ENCODE measurements around the gene RBM14. TPM values are rescaled to one million over a fixed set of nuclear protein-coding genes. Genes with fewer than 3 reads are reported as not detected.

The RBM14 gene
- total RNA-seq, 4 donors from 2014 or later: 25.8 to 49.3 (median 39.6) TPM

DNA sequence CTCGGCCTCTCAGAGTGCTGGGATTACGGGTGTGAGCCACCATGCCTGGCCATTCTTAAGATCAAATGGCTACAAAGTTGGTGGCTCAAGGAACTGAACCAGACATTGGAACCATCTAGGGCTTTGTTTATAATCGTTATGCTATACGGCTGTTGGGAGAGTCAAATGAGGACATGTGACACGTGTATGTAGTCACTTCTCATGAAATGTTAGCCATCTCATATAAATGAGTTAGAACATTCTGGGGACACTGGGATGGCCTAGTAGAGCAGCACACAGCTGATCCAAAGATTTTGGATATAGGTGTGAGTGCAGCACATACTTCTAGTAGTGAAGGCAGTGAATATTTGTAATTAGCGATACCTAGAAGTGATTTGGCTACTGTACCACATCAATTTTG lies 15.5 kb downstream of the RBM14 start:
- TF ChIP-seq, protein P1, sequence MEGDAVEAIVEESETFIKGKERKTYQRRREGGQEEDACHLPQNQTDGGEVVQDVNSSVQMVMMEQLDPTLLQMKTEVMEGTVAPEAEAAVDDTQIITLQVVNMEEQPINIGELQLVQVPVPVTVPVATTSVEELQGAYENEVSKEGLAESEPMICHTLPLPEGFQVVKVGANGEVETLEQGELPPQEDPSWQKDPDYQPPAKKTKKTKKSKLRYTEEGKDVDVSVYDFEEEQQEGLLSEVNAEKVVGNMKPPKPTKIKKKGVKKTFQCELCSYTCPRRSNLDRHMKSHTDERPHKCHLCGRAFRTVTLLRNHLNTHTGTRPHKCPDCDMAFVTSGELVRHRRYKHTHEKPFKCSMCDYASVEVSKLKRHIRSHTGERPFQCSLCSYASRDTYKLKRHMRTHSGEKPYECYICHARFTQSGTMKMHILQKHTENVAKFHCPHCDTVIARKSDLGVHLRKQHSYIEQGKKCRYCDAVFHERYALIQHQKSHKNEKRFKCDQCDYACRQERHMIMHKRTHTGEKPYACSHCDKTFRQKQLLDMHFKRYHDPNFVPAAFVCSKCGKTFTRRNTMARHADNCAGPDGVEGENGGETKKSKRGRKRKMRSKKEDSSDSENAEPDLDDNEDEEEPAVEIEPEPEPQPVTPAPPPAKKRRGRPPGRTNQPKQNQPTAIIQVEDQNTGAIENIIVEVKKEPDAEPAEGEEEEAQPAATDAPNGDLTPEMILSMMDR (IDR thresholded peaks at IDR 0.05; ENCODE audit: low read depth): no peak

- TF ChIP-seq, protein P1 (IDR thresholded peaks at IDR 0.05; ENCODE audit: low read depth): no peak
Observed at GRCh38 chr11:66632952-66633351, 16.5 kb downstream of the RBM14 start.

DNA sequence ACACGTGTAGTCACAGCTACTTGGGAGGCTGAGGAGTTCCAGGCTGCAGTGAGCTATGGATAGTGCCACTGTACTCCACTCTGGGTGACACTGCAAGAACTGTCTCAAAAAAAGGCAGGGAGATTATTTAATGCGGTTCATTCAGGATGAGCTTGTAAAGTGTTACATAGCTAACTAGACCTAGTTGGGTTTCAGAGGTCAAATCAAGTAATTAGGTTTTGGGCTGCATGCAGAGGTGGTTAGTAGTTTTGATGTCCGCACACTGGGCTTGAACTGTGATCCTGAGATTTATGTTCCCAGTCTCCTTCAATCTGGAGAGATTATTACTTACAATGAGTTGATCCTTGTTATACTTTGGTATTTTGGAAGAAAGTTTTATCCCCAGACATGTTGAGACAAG lies 20.0 kb downstream of the RBM14 start:
- TF ChIP-seq, protein P1 (IDR thresholded peaks at IDR 0.05; ENCODE audit: low read depth): no peak

GRCh38 chr11:66637557-66638176 lies 21.2 kb downstream of the RBM14 start:
- TF ChIP-seq, protein P1 (IDR thresholded peaks at IDR 0.05; ENCODE audit: low read depth): no peak

GRCh38 chr11:66638177-66639065 lies 22.0 kb downstream of the RBM14 start, which contains the start of gene RBM4:
Gene RBM4 (plus strand): TSS chr11:66638703. CDS start chr11:66639712, 1,009 bp downstream.
- TF ChIP-seq, protein P1 (IDR thresholded peaks at IDR 0.05; ENCODE audit: low read depth): no peak

DNA sequence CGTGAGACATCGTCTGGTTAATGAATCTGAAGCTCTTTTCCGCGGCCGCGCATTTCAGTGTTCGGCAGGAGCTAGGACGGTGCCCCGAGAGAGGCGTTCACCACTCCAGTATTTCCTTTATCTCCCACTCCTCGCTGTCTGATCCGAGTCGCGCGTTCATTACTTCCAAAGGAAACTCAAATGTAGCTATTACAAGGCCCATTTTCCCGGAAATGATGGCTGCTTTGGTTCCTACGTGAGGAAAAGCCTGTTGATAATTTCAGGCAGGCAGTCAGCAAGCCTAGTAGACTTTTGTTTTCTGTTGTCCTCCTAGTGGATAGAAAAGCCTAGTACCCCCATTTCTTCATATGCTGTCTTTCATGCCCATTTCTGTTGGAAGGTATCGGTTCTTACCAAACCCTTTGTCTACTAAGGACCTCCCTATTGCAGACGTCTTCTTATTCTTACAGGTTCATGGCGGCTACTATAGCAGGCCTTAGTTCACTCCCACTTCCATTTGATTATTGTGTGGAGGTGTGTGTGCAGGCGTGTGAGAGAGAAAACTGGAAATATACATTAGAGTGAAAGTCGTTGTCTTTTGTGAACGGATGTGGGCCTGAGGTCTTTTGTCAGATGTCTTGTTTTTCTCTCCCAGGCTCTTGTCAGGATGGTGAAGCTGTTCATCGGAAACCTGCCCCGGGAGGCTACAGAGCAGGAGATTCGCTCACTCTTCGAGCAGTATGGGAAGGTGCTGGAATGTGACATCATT lies 22.8 kb downstream of the RBM14 start:
- TF ChIP-seq, protein P1 (IDR thresholded peaks at IDR 0.05; ENCODE audit: low read depth): no peak

DNA sequence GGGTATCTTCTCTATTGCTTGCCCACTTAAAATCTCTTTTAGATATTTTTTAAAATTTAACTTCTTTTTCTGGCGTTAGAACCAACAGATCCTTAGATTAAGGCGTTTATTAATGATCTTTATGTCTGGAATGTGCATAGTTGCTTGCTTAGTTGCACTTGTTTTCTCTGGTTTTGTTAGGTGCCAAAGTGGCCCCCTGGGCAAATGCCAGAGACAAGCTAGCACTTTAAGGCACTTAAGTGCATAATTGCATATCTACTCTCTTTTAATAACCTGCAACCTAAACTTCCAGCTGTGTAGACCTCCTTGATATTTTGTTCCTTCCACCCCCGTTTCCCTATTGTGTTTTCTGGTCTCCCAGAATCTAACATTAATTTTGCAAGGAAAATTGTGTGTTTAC lies 25.4 kb downstream of the RBM14 start:
- TF ChIP-seq, protein P1 (IDR thresholded peaks at IDR 0.05; ENCODE audit: low read depth): no peak

Data from subcutaneous adipose tissue (tissue), 4 donors.